ENCODE measurements around the gene FAM135A. TPM values are rescaled to one million over a fixed set of nuclear protein-coding genes. Genes with fewer than 3 reads are reported as not detected.

The FAM135A gene
- total and polyA plus RNA-seq, 2 donors (not counting 1 experiment from before 2014, with no cell fraction given) = 3.9 to 30.6 TPM

- Histone ChIP-seq H4K20me1 (ENCODE audit: control insufficient read depth, insufficient read depth, low read length, poor library complexity, severe bottlenecking) (no peaks in the 10 kb centered on the region), H3K9ac (ENCODE audit: low read length) (no peak overlapping the region), H3K36me3 (replicated peaks in 1 of 2; ENCODE audit: control extremely low read depth in 1 of 2, control insufficient read depth in 1 of 2, extremely low read depth in 1 of 2, insufficient read depth in 2 of 2, low read length in 1 of 2) (peaks cover 2 to 4% of the 10 kb centered on the region in 2 experiments), H3K79me2 (ENCODE audit: control insufficient read depth, insufficient read depth, low read length) (no peaks in the 10 kb centered on the region), H3K27me3 (replicated peaks in 1 of 4; ENCODE audit: control extremely low read depth in 1 of 4, control insufficient read depth in 3 of 4, insufficient read depth in 4 of 4, low read length in 3 of 4) (no peaks in the 10 kb centered on the region), H3K4me1 (ENCODE audit: control insufficient read depth in 2 of 2, insufficient read depth in 2 of 2, low read length in 2 of 2) (no peaks in the 10 kb centered on the region), H3K4me3 (ENCODE audit: control extremely low read depth in 1 of 5, extremely low read depth in 1 of 5, insufficient read depth in 1 of 5, low read depth in 2 of 5, low read length in 4 of 5) (no peak overlapping the region), H3K9me3 (ENCODE audit: control extremely low read depth in 1 of 3, control insufficient read depth in 2 of 3, insufficient read depth in 1 of 3, low read length in 2 of 3) (peaks cover 0 to 4% (median 0%) of the 10 kb centered on the region in 3 donors), H2AFZ (ENCODE audit: insufficient read depth, low read depth, low read length, poor library complexity, severe bottlenecking) (no peak overlapping the region), H3K4me2 (replicated peaks; ENCODE audit: low read depth, low read length, poor library complexity, severe bottlenecking) (no peak overlapping the region), H3K27ac (ENCODE audit: low read length in 2 of 2) (no peak overlapping the region)
- 82% methylated on average over 4 of the region's 5 CpGs for WGBS (ENCODE audit: insufficient coverage)
- ChIA-PET CTCF (no interaction called here), POLR2A (no interaction called here)
- no peaks in the 10 kb centered on the region for H3K27me3 Mint-ChIP-seq
- H3K4me3 Mint-ChIP-seq = no peak overlapping the region
- DNase-seq (no peak), ATAC-seq (ENCODE audit: low read depth) (no peak)
- TF ChIP-seq EZH2 (IDR thresholded peaks at IDR 0.05; ENCODE audit: borderline replicate concordance, insufficient read depth, low read depth, low read length, poor library complexity, severe bottlenecking) = no peak
- TF ChIP-seq, protein P1, sequence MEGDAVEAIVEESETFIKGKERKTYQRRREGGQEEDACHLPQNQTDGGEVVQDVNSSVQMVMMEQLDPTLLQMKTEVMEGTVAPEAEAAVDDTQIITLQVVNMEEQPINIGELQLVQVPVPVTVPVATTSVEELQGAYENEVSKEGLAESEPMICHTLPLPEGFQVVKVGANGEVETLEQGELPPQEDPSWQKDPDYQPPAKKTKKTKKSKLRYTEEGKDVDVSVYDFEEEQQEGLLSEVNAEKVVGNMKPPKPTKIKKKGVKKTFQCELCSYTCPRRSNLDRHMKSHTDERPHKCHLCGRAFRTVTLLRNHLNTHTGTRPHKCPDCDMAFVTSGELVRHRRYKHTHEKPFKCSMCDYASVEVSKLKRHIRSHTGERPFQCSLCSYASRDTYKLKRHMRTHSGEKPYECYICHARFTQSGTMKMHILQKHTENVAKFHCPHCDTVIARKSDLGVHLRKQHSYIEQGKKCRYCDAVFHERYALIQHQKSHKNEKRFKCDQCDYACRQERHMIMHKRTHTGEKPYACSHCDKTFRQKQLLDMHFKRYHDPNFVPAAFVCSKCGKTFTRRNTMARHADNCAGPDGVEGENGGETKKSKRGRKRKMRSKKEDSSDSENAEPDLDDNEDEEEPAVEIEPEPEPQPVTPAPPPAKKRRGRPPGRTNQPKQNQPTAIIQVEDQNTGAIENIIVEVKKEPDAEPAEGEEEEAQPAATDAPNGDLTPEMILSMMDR (IDR thresholded peaks at IDR 0.05) = no peak
- no peak overlapping the region for H3K27ac Mint-ChIP-seq
- intact Hi-C loops (cut with micrococcal nuclease) = no loop called here
- H3K4me1 Mint-ChIP-seq = no peaks in the 10 kb centered on the region
- no peaks in the 10 kb centered on the region for H3K9me3 Mint-ChIP-seq (ENCODE audit: insufficient read depth)
Observed at GRCh38 chr6:70592391-70593117, 179.2 kb downstream of the FAM135A start.

DNA sequence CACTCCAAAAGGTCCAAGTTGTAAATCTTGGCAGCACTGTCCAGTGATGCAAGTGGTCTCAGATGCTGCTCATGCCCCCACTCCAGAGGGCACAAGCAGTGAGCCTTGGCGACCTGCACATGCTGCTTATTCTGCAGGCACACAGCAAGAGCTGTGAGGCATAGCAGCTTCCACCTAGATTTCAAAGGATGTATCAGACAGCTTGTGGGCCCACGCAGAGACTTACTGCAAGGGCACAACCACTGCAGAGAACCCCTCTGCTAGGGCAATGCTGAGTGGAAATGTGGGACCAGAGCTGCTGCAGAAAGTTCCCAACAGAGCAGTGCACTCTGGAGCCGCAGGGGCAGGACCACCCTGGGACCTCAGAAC is 179.8 kb downstream of the FAM135A start:
- no peak overlapping the region for H3K27ac Mint-ChIP-seq
- ATAC-seq (ENCODE audit: low read depth) = no peak
- POLR2A ChIA-PET = no interaction called here

More for the DNA sequence above, 179.8 kb downstream of the FAM135A start:
- DNase-seq = no peak
- 94% methylated on average over 3 of the region's 3 CpGs for WGBS (ENCODE audit: insufficient coverage)
- CTCF ChIA-PET = no interaction called here
- H3K4me1 Mint-ChIP-seq = no peaks in the 10 kb centered on the region
- H3K27me3 ChIP-seq (replicated peaks in 1 of 4; ENCODE audit: control extremely low read depth in 1 of 4, control insufficient read depth in 3 of 4, insufficient read depth in 4 of 4, low read length in 3 of 4) = no peaks in the 10 kb centered on the region
- H3K4me3 ChIP-seq (ENCODE audit: control extremely low read depth in 1 of 5, extremely low read depth in 1 of 5, insufficient read depth in 1 of 5, low read depth in 2 of 5, low read length in 4 of 5) = no peak overlapping the region
- H3K9me3 ChIP-seq (ENCODE audit: control extremely low read depth in 1 of 3, control insufficient read depth in 2 of 3, insufficient read depth in 1 of 3, low read length in 2 of 3) = peaks cover 0 to 4% (median 0%) of the 10 kb centered on the region in 3 donors
- H3K79me2 ChIP-seq (ENCODE audit: control insufficient read depth, insufficient read depth, low read length) = no peaks in the 10 kb centered on the region
- H3K36me3 ChIP-seq (replicated peaks in 1 of 2; ENCODE audit: control extremely low read depth in 1 of 2, control insufficient read depth in 1 of 2, extremely low read depth in 1 of 2, insufficient read depth in 2 of 2, low read length in 1 of 2) = peaks cover 2% of the 10 kb centered on the region in 2 experiments
- H3K4me1 ChIP-seq (ENCODE audit: control insufficient read depth in 2 of 2, insufficient read depth in 2 of 2, low read length in 2 of 2) = no peaks in the 10 kb centered on the region
- H3K4me3 Mint-ChIP-seq = no peak overlapping the region
- no peak for TF ChIP-seq EZH2 (IDR thresholded peaks at IDR 0.05; ENCODE audit: borderline replicate concordance, insufficient read depth, low read depth, low read length, poor library complexity, severe bottlenecking)
- TF ChIP-seq, protein P1 (IDR thresholded peaks at IDR 0.05) = no peak
- no peak overlapping the region for H3K9ac ChIP-seq (ENCODE audit: low read length)
- no peaks in the 10 kb centered on the region for H3K9me3 Mint-ChIP-seq (ENCODE audit: insufficient read depth)
- H2AFZ ChIP-seq (ENCODE audit: insufficient read depth, low read depth, low read length, poor library complexity, severe bottlenecking) = no peak overlapping the region
- no peak overlapping the region for H3K4me2 ChIP-seq (replicated peaks; ENCODE audit: low read depth, low read length, poor library complexity, severe bottlenecking)
- no peak overlapping the region for H3K27ac ChIP-seq (ENCODE audit: low read length in 2 of 2)
- no peaks in the 10 kb centered on the region for H3K27me3 Mint-ChIP-seq
- no peaks in the 10 kb centered on the region for H4K20me1 ChIP-seq (ENCODE audit: control insufficient read depth, insufficient read depth, low read length, poor library complexity, severe bottlenecking)
- intact Hi-C loops (cut with micrococcal nuclease) = no loop called here

Measured in B cell (primary cell).